Endometrial microvascular endothelial cells (primary cell): ENCODE data around the gene CNTN5. TPM values are rescaled to one million over a fixed set of nuclear protein-coding genes. Genes with fewer than 3 reads are reported as not detected.
"Not testable (repeated sequence)": the region's sequence is repeated elsewhere in the genome, so short reads cannot be mapped to it uniquely, and the experiment has no call there.

ENCODE experiments used
- in situ Hi-C: cut with HindIII; loops from 2 replicates; pipeline ENCODE4 v1.10.0; 2017; ENCODE audit warnings: low sequenced_read_pairs, low pct_unique_long_range_greater_than_20kb; ENCODE audit errors: inconsistent ontology term
- total RNA-seq: library from RNA; depleted of rRNA; stranded (reverse); fragments of >200 nt; gene quantifications from one replicate; pipeline ENCODE4 v1.2.3, GENCODE V29; 2015; ENCODE audit errors: inconsistent ontology term

The CNTN5 gene
- total RNA-seq, 1 donor from 2014 or later = not detected

DNA sequence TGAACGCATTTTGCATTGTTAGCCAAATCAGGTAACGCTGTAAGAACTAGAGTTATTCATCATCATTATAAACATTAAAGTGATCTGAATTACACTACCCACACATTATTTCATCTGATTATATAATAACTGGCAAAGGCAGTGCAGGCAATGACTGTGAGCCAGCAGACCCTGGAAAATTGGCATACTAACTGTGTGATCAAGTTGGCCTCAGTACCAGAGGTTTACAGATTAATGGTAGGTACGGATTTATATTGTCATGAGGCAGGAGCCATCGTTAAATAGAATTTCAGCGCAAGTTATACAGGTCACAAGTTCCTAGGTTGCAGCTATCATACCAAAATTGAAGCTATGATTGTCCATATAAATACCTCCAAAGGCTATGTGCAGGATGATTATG is 225.4 kb downstream of the CNTN5 start:
- in situ Hi-C loops = no loop called here

- in situ Hi-C loops = no loop called here
Measured at GRCh38 chr11:99256614-99257013, 235.9 kb downstream of the CNTN5 start.

GRCh38 chr11:99257131-99257530 is 236.4 kb downstream of the CNTN5 start:
- in situ Hi-C loops = no loop called here

GRCh38 chr11:99260696-99261095 is 239.9 kb downstream of the CNTN5 start:
- in situ Hi-C loops = no loop called here

DNA sequence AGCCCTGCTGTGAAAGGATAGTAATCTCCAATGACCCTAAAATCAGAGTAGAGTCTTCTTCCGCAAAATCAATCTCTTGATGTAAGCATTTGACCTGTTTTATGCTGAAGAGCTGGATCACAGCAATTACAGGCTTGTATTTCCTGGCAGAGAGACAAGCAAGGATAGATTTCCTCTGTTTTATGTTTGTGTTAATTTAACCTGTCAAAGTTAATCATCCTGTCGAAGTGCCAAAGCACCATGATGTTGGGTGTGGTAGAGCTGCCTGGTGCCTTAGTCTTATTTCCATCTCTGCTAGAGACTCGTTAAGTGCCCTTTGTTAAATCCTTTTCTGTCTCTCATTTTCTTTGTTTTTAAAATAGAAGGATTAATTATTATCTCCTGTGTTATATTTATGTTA is 248.1 kb downstream of the CNTN5 start:
- in situ Hi-C loops = no loop called here

DNA sequence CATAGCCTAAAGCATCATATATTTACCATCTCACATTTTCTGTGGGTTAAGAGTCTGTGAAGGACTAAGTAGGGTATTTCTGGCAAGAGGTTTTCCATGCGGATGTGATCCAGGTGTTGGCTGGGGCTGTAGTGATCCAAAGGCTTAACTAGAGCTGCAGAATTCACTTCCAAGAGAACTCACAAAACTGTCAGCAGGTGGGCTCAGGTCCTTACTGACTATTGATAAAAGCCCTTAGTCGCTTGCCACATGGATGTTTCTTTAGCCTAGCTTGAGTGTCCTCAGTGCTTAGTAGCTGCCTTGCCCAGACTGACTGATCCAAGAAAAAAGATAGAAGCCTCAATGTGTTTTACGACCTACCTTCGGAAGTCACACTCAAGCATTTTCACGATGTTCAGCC is 250.8 kb downstream of the CNTN5 start:
- in situ Hi-C loops = no loop called here

GRCh38 chr11:99275521-99275920 is 254.8 kb downstream of the CNTN5 start:
- in situ Hi-C loops = no loop called here

DNA sequence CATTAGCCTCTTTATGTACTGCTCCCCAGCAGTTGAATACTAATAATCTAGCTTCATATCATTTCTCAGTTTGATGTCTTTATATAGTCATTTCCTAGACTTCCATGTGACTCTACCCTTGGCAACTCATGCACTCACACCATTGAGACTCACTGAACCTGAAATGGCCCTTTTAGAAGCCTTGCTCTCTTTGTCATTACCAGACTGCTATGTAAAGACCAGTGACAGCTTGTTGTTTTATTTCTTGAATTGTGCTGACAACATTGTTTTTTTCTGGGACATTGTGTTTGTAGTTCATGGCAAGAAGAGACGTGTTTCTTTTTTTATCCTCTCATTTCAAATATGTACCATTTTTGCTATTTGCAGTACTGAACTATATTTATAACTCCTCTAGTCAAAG is 256.5 kb downstream of the CNTN5 start:
- in situ Hi-C loops = no loop called here

DNA sequence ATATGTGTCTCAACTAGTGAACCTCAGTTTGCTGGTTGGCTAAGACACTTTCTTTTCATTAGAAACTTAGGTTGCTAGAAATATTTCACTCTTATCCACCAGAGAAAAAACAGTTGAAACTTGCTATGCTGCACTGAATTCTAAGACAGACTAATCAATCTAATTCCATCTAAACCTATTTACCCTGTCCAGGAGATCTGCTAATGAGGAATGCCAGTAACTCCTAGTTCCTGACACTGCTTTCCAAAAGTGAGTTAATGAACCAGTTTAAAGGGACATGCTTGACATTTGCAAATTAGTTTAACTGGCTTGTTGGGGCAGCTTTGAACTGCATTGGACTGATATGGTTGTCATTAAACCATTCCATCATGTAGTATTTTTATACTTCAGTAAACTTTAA is 258.5 kb downstream of the CNTN5 start:
- in situ Hi-C loops = no loop called here

DNA sequence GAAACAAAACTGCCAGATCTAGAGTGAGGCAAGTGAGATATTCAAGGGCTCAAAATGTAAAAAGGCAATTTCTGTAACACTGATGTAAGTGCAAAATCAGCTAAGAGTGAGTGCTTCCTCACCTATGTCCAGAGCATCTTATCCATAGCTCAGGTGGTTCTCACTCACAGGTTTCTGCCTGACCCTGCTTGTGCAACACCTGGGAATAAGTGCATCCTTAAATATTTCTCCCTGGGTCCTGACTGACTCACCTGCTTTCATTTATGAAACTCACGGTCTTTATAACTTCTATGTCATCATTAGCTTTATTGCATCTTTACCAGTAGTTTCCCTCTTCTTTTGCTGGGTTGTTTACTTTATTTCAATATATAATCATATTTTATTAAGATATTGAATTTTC is 260.6 kb downstream of the CNTN5 start:
- in situ Hi-C loops = no loop called here

DNA sequence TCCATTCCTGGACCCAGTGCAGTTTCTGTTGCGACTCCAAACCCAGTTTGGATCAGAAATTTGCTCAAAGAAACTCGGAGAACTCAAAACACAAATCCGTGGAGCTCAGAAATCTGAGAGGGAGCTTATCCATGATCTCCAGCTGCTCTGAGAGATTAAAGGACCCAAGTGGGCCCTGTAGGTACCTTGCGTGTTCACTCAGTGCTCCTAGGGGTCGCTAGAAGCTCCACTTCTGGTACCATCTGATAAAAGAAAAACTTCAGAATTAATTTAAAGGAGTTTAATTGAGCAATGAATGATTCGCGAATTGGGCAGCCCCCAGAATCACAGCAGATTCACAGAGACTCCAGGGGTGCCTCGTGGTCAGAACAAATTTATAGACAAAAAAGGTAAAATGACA is 277.2 kb downstream of the CNTN5 start:
- in situ Hi-C loops = not testable (repeated sequence)

- in situ Hi-C loops = no loop called here
Measured at GRCh38 chr11:99307510-99308088, 286.9 kb downstream of the CNTN5 start.

DNA sequence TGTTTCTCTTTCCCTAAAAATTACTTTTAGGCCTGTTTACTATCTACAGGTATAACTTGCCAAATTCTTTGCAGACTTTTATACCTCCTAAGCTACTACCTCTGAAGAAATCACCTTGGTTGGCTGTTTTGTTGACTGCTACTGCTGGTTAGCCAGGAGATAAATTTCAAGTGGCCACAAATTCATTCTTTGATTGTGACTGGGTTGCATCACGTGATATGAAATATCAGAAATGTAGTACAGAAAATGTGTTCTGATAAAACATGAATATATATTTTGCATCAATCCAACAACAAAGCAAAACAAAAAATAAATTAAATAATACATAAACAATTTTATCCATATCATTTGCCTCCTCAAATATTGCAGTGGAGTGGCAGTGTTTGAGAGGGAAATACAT is 291.1 kb downstream of the CNTN5 start:
- in situ Hi-C loops = no loop called here

GRCh38 chr11:99316776-99317520 is 296.2 kb downstream of the CNTN5 start:
- in situ Hi-C loops = no loop called here

DNA sequence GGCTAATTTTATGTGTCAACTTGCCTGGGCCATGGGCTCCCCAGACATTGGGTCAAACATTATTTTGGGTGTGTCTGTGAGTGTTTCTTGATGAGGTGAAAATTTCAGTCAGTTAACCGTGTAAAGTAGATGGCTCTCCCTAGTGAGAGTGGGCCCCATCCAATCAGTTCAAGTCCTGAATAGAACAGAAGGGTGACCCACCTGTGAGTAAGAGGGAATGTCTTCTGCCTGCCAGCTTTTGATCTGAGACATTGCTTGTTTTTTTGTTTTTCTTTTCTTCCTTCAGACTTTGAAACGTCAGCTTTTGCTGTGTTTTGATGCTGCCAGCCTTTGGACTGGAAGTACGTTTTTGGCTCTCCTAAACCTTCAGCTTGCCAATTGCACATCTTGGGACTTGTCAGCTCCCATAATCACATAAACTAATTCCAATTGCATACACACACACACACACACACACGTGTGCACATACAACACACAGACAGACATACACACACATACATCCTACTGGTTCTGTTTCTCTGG is 300.1 kb downstream of the CNTN5 start:
- in situ Hi-C loops = no loop called here

- in situ Hi-C loops = no loop called here
Measured at GRCh38 chr11:99325847-99326246, 305.1 kb downstream of the CNTN5 start.

GRCh38 chr11:99327066-99327465 is 306.3 kb downstream of the CNTN5 start:
- in situ Hi-C loops = no loop called here

DNA sequence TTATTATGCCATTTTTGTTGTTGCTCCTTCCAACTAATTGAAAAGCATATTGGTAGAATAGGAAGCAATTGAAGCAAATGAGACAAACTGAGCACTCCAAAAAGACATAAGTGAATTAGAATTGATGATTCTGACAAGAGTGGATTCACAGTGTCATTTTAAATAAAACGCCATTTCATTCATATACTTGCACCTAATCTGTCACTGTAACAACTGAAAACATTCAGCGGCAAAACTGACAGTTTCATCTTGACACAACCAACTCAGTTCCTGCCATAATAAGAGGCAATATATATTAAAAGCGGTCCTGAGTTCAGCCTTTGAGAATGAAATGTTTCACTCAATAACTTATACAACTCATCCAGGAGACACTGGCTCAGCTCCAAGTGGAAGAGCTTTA is 306.8 kb downstream of the CNTN5 start:
- in situ Hi-C loops = no loop called here

GRCh38 chr11:99333621-99334020 is 312.9 kb downstream of the CNTN5 start:
- in situ Hi-C loops = no loop called here

GRCh38 chr11:99343117-99343516 is 322.4 kb downstream of the CNTN5 start:
- in situ Hi-C loops = no loop called here
